Measurements from ENCODE around the gene LIN9.

LIN9 gene

DNA sequence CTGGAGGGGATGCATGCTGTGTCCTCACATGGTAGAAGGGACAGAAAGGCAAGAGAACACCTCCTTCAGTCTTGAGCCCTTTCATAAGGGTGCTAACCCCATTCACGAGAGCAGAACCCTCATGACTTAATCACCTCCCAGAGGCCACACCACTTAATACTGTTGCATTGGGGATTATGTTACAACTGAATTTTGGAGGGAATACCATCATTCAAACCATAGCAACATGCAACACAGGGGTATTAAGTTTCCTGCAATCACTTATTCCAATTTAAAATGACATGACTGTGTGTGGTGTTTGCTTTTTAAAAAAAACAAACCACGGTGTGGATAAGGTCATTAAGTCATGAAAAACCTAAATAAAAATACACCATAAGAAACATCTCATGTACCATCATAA lies 3.1 kb upstream of the LIN9 start:
- Histone ChIP-seq H3K27ac (no peak overlapping the region), H3K9me3 (ENCODE audit: control insufficient read depth, low read length) (no peaks in the 10 kb centered on the region), H3K4me3 (ENCODE audit: low read depth, low read length) (no peak overlapping the region), H3K9ac (no peak overlapping the region), H3K79me2 (no peaks in the 10 kb centered on the region), H3K4me1 (no peaks in the 10 kb centered on the region), H3K36me3 (ENCODE audit: control insufficient read depth, insufficient read depth, low read length) (no peaks in the 10 kb centered on the region), H3K4me2 (ENCODE audit: low read length) (no peak overlapping the region), H2AFZ (no peak overlapping the region), H3K27me3 (ENCODE audit: control insufficient read depth, insufficient read depth, low read length) (no peaks in the 10 kb centered on the region)
- TF ChIP-seq, protein P1, sequence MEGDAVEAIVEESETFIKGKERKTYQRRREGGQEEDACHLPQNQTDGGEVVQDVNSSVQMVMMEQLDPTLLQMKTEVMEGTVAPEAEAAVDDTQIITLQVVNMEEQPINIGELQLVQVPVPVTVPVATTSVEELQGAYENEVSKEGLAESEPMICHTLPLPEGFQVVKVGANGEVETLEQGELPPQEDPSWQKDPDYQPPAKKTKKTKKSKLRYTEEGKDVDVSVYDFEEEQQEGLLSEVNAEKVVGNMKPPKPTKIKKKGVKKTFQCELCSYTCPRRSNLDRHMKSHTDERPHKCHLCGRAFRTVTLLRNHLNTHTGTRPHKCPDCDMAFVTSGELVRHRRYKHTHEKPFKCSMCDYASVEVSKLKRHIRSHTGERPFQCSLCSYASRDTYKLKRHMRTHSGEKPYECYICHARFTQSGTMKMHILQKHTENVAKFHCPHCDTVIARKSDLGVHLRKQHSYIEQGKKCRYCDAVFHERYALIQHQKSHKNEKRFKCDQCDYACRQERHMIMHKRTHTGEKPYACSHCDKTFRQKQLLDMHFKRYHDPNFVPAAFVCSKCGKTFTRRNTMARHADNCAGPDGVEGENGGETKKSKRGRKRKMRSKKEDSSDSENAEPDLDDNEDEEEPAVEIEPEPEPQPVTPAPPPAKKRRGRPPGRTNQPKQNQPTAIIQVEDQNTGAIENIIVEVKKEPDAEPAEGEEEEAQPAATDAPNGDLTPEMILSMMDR (IDR thresholded peaks at IDR 0.05), result no peak

DNA sequence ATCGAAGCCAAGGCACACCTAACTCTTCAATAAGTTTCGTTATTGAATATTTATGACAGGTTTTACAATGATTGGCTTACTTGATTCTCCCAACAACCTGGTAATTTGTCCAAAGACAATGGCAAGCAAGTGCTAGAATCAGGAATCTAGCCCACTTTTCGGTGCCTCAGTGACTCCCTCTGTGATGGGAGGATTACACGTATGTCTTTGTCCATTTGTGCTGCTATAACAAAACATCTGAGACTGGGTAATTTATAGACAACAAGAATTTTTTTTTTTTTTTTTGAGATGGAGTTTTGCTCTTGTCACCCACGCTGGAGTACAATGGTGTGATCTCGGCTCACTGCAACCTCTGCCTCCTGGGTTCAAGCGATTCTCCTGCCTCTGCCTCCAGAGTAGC lies 2.4 kb upstream of the LIN9 start:
- Histone ChIP-seq H3K79me2 (no peaks in the 10 kb centered on the region), H3K9ac (no peak overlapping the region), H3K27ac (no peak overlapping the region), H3K4me2 (ENCODE audit: low read length) (no peak overlapping the region), H3K4me3 (ENCODE audit: low read depth, low read length) (no peak overlapping the region), H3K27me3 (ENCODE audit: control insufficient read depth, insufficient read depth, low read length) (no peaks in the 10 kb centered on the region), H3K9me3 (ENCODE audit: control insufficient read depth, low read length) (no peaks in the 10 kb centered on the region), H3K36me3 (ENCODE audit: control insufficient read depth, insufficient read depth, low read length) (no peaks in the 10 kb centered on the region), H3K4me1 (no peaks in the 10 kb centered on the region), H2AFZ (no peak overlapping the region)
- TF ChIP-seq, protein P1 (IDR thresholded peaks at IDR 0.05), result no peak

DNA sequence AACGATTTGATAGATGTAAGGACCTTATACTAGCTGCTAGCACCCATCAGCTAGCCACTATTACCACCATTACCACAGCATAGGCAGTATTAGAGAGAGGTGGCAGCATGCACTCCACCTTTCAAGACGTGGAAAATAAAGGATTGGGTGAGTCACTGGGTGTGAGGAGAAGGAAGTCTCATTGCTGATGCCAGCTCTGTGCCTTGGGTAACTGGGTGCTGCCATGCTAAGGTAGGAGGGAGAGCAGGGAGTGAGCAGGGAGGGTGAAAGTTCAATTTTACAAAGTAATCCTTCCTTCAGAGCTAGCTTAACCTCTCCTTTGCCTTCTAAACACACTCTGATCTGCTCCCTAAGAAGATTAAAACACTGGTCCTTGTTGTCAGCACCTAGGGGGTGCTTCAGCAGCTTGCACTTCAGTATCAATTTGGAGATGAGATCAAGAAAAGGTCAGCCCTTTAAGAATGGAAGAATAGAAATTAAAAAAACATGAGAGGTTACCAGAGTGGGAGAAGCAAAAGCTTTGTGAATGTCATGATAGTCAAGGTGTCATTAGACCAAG lies 1.8 kb upstream of the LIN9 start:
- TF ChIP-seq, protein P1 (IDR thresholded peaks at IDR 0.05), result no peak
- no peaks in the 10 kb centered on the region for H3K36me3 ChIP-seq (ENCODE audit: control insufficient read depth, insufficient read depth, low read length)
- no peaks in the 10 kb centered on the region for H3K79me2 ChIP-seq
- no peak overlapping the region for H3K9ac ChIP-seq
- H3K4me3 ChIP-seq (ENCODE audit: low read depth, low read length), result no peak overlapping the region
- H2AFZ ChIP-seq, result no peak overlapping the region
- no peak overlapping the region for H3K4me2 ChIP-seq (ENCODE audit: low read length)
- H3K27me3 ChIP-seq (ENCODE audit: control insufficient read depth, insufficient read depth, low read length), result no peaks in the 10 kb centered on the region
- no peak overlapping the region for H3K27ac ChIP-seq
- H3K4me1 ChIP-seq, result no peaks in the 10 kb centered on the region
- no peaks in the 10 kb centered on the region for H3K9me3 ChIP-seq (ENCODE audit: control insufficient read depth, low read length)

DNA sequence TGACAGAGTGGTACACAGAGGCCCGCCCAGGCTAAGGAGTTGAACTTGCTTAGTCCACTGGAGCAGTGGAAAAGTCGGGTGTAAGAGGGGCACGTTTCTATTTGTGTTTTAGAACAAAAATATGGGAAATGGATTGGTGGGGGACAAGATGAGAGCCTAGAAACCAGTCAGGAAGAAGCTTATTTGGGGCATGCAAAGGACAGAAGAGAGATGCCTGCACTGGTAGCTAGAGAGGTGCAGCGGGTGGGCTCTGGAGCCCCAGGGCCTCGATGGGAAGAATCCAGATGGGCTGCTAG lies 1.2 kb upstream of the LIN9 start:
- Histone ChIP-seq H3K36me3 (ENCODE audit: control insufficient read depth, insufficient read depth, low read length) (no peaks in the 10 kb centered on the region), H3K27ac (no peak overlapping the region), H3K9ac (no peak overlapping the region), H3K4me2 (ENCODE audit: low read length) (no peak overlapping the region), H3K4me3 (ENCODE audit: low read depth, low read length) (no peak overlapping the region), H3K4me1 (no peaks in the 10 kb centered on the region), H3K9me3 (ENCODE audit: control insufficient read depth, low read length) (no peaks in the 10 kb centered on the region), H2AFZ (peak overlapping the region; percentile 90), H3K79me2 (no peaks in the 10 kb centered on the region), H3K27me3 (ENCODE audit: control insufficient read depth, insufficient read depth, low read length) (no peaks in the 10 kb centered on the region)
- TF ChIP-seq, protein P1 (IDR thresholded peaks at IDR 0.05), result no peak

DNA sequence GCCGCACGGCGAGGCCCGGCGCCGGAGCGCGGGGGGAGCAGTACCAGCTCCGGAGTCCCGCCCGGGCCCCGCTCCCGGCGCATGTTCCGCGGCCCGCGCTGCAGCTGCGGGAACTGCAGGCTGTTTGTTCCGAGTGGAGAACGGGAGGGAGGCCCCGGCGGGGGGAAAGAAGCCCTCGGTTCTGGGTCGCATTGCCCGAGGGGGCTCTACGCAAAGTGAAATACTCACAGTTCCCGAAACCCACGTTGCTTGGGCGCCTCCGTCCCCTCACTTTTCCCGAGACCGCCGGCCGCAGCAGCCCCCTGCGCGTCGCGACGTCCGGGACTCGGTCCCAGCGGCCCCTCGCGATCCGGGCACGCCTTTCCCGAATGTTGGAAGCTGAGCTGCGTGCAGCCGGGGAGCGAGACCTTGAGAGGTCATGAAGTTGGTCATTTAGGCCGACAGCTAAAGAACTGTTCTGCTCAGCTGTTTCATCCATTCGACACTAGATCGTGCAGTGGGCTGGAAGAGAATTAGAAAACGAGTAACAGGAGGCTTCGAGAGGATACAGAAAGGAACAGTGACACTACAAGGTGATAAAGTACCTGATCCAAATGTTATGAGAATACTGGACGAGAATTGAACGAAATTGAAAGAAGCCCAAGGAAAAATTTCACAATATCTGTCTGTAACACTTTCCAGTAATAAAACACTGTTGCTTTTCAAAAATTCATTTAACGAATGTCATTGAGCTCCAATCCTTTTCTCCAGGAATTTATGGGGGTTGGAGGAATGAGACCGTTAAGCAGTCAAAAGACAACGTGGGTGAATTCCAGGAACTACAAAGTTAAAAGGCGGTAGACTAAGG lies 657 bp upstream of the LIN9 start:
- Histone ChIP-seq H3K4me2 (ENCODE audit: low read length) (peak overlapping the region; percentile 83), H3K27me3 (ENCODE audit: control insufficient read depth, insufficient read depth, low read length) (no peaks in the 10 kb centered on the region)
- TF ChIP-seq, protein P1 (IDR thresholded peaks at IDR 0.05), result no peak

More for the DNA sequence above, 657 bp upstream of the LIN9 start:
- H3K4me3 ChIP-seq (ENCODE audit: low read depth, low read length), result peak overlapping the region; percentile 49
- H3K27ac ChIP-seq, result no peak overlapping the region
- no peaks in the 10 kb centered on the region for H3K9me3 ChIP-seq (ENCODE audit: control insufficient read depth, low read length)
- H3K36me3 ChIP-seq (ENCODE audit: control insufficient read depth, insufficient read depth, low read length), result no peaks in the 10 kb centered on the region
- H2AFZ ChIP-seq, result peak overlapping the region; percentile 90
- no peak overlapping the region for H3K9ac ChIP-seq
- no peaks in the 10 kb centered on the region for H3K4me1 ChIP-seq
- no peaks in the 10 kb centered on the region for H3K79me2 ChIP-seq

Measured in parathyroid adenoma (tissue), 2 donors.